ENCODE measurements around the gene DBT. TPM values are rescaled to one million over a fixed set of nuclear protein-coding genes. Genes with fewer than 3 reads are reported as not detected.

Gene DBT
- total RNA-seq, 1 experiment from 2014 or later, result 20.3 TPM

DNA sequence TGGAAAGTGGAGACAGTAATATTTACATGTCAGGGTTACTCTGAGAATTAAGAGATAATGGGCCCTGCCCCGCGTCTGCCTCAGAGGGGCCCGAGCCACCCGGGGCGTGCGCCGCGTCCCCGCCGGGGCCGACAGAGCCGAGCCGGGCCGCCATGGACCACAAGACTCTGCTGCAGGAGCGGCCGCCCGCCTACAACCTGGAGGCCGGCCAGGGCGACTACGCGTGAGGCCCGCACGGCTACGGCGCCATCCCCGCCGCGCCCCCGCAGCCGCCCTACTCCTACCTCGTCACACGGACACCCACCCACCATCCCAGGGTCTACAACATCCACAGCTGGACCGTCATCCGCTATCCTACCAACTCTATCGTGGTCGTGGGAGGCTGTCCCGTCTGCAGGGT lies 36.5 kb downstream of the DBT start:
- Histone ChIP-seq H2BK12ac (ENCODE audit: insufficient read length, low read depth, low read length) (no peak overlapping the region), H3K23me2 (ENCODE audit: insufficient read length, low read depth, low read length, poor library complexity, severe bottlenecking) (no peaks in the 10 kb centered on the region), H3K23ac (ENCODE audit: insufficient read length, low read depth, low read length) (no peak overlapping the region), H2AK5ac (ENCODE audit: insufficient read length, low read length) (no peak overlapping the region), H3K79me1 (ENCODE audit: insufficient read depth, low read depth, low read length, poor library complexity, severe bottlenecking) (no peaks in the 10 kb centered on the region), H2BK5ac (ENCODE audit: insufficient read length, low read length) (no peak overlapping the region), H3K14ac (ENCODE audit: insufficient read depth, low read length) (no peak overlapping the region), H3K18ac (ENCODE audit: insufficient read length, low read depth, low read length) (no peak overlapping the region), H3K4me2 (ENCODE audit: insufficient read depth, insufficient read length, low read length) (no peak overlapping the region), H3K27ac (ENCODE audit: insufficient read length, low read depth, low read length) (no peak overlapping the region), H3K4me1 (ENCODE audit: insufficient read depth, low read length) (no peaks in the 10 kb centered on the region), H3K27me3 (ENCODE audit: insufficient read depth, low read length) (no peaks in the 10 kb centered on the region), H4K20me1 (ENCODE audit: control insufficient read depth, insufficient read depth, insufficient read length) (no peaks in the 10 kb centered on the region), H3T11ph (ENCODE audit: low read length) (no peak overlapping the region), H2BK15ac (ENCODE audit: low read depth, low read length) (no peak overlapping the region), H4K5ac (ENCODE audit: insufficient read length, low read depth, low read length) (no peak overlapping the region), H3K9me3 (ENCODE audit: control insufficient read depth, low read depth, low read length) (no peaks in the 10 kb centered on the region), H3K4ac (ENCODE audit: low read depth, low read length) (no peak overlapping the region), H2BK20ac (ENCODE audit: low read depth, low read length, poor library complexity, severe bottlenecking) (no peak overlapping the region), H3K56ac (ENCODE audit: insufficient read length, low read depth, low read length) (no peak overlapping the region), H2AFZ (ENCODE audit: low read length) (no peak overlapping the region), H4K8ac (replicated peaks; ENCODE audit: insufficient read length, low read depth, low read length) (no peak overlapping the region), H4K91ac (ENCODE audit: insufficient read length, low read depth, low read length) (no peak overlapping the region), H3K9ac (ENCODE audit: extremely low read depth, insufficient read length, low read length) (no peak overlapping the region), H3K79me2 (ENCODE audit: insufficient read depth, low read length) (no peaks in the 10 kb centered on the region), H2BK120ac (ENCODE audit: low read depth, low read length, poor library complexity, severe bottlenecking) (no peak overlapping the region)
- no CpG with 5 or more reads among the region's 37 CpGs for WGBS (ENCODE audit: extremely low coverage, insufficient read length, low lambda C conversion rate)
- H3K4me3 Mint-ChIP-seq, result no peak overlapping the region
- DNase-seq, result no peak
- TF ChIP-seq, protein P1, sequence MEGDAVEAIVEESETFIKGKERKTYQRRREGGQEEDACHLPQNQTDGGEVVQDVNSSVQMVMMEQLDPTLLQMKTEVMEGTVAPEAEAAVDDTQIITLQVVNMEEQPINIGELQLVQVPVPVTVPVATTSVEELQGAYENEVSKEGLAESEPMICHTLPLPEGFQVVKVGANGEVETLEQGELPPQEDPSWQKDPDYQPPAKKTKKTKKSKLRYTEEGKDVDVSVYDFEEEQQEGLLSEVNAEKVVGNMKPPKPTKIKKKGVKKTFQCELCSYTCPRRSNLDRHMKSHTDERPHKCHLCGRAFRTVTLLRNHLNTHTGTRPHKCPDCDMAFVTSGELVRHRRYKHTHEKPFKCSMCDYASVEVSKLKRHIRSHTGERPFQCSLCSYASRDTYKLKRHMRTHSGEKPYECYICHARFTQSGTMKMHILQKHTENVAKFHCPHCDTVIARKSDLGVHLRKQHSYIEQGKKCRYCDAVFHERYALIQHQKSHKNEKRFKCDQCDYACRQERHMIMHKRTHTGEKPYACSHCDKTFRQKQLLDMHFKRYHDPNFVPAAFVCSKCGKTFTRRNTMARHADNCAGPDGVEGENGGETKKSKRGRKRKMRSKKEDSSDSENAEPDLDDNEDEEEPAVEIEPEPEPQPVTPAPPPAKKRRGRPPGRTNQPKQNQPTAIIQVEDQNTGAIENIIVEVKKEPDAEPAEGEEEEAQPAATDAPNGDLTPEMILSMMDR (conservative IDR thresholded peaks at IDR 0.05), result no peak
- H3K9me3 Mint-ChIP-seq, result no peaks in the 10 kb centered on the region
- no peaks in the 10 kb centered on the region for H3K27me3 Mint-ChIP-seq (ENCODE audit: low read depth)
- peaks cover 15 to 60% (median 46%) of the 10 kb centered on the region in 3 experiments for H3K36me3 Mint-ChIP-seq (ENCODE audit: insufficient read depth in 1 of 3, low read depth in 3 of 3)
- no peaks in the 10 kb centered on the region for H3K4me1 Mint-ChIP-seq
- H3K27ac Mint-ChIP-seq, result peak overlapping the region in 1 of 3 experiments; percentile 70; a peak in 1 of 7 replicates

All from H9 (cell line).